Stimulated activated CD4-positive, alpha-beta T cell treated with anti-CD3 and anti-CD28 coated beads, Interleukin-4, amount 100 ng/mL, for 24 hours (primary cell): Measurements from ENCODE around the gene CAPZA1.
A peak's percentile ranks its signal among the peaks of the same experiment; 100 is the strongest.
"Not testable (repeated sequence)": the region's sequence is repeated elsewhere in the genome, so short reads cannot be mapped to it uniquely, and the experiment has no call there.

Experiments used
- DNase-seq: peaks from one replicate; pipeline ENCODE4 v3.0.0-alpha.2; 2020

The CAPZA1 gene

GRCh38 chr1:112628516-112628915, 8.9 kb downstream of the CAPZA1 start:
- no peak for DNase-seq

GRCh38 chr1:112629256-112629655, 9.6 kb downstream of the CAPZA1 start:
- no peak for DNase-seq

GRCh38 chr1:112633628-112634027, 14.0 kb downstream of the CAPZA1 start:
- no peak for DNase-seq

- DNase-seq, result no peak
Measured at GRCh38 chr1:112634367-112634766, 14.7 kb downstream of the CAPZA1 start.

- no peak for DNase-seq
Measured at GRCh38 chr1:112636056-112636455, 16.4 kb downstream of the CAPZA1 start.

- no peak for DNase-seq
Measured at GRCh38 chr1:112636597-112637253, 17.1 kb downstream of the CAPZA1 start.

- DNase-seq, result no peak
Measured at GRCh38 chr1:112637254-112638109, 17.9 kb downstream of the CAPZA1 start.

- no peak for DNase-seq
Measured at GRCh38 chr1:112638110-112638428, 18.4 kb downstream of the CAPZA1 start.

GRCh38 chr1:112640437-112640836, 20.8 kb downstream of the CAPZA1 start:
- not testable (repeated sequence) for DNase-seq

GRCh38 chr1:112643080-112643479, 23.4 kb downstream of the CAPZA1 start:
- DNase-seq, result no peak

- DNase-seq, result no peak
Measured at GRCh38 chr1:112646225-112646624, 26.6 kb downstream of the CAPZA1 start.

- no peak for DNase-seq
Measured at GRCh38 chr1:112651205-112651604, 31.6 kb downstream of the CAPZA1 start.

- DNase-seq, result no peak
Measured at GRCh38 chr1:112665857-112666256, 46.2 kb downstream of the CAPZA1 start.

GRCh38 chr1:112666946-112667345, 47.3 kb downstream of the CAPZA1 start:
- no peak for DNase-seq

- DNase-seq, result no peak
Measured at GRCh38 chr1:112672009-112672408, 52.4 kb downstream of the CAPZA1 start.

GRCh38 chr1:112672842-112673241, 53.2 kb downstream of the CAPZA1 start:
- no peak for DNase-seq

GRCh38 chr1:112673592-112674439, 54.2 kb downstream of the CAPZA1 start:
- DNase-seq, result no peak

GRCh38 chr1:112674440-112674985, 54.9 kb downstream of the CAPZA1 start, which contains the start of gene MOV10:
MOV10 (plus strand) TSS chr1:112674659; CDS start chr1:112674913, 254 bp downstream.
- DNase-seq, result peak; percentile 54

- DNase-seq, result peak; percentile 36
Measured at GRCh38 chr1:112674986-112675727, 55.5 kb downstream of the CAPZA1 start.

GRCh38 chr1:112675728-112676381, 56.2 kb downstream of the CAPZA1 start:
- DNase-seq, result no peak

- no peak for DNase-seq
Measured at GRCh38 chr1:112676543-112676942, 56.9 kb downstream of the CAPZA1 start.

- DNase-seq, result no peak
Measured at GRCh38 chr1:112677501-112677900, 57.9 kb downstream of the CAPZA1 start.
